GM18868 (cell line): Measurements from ENCODE around the gene ADM.
A peak's percentile ranks its signal among the peaks of the same experiment; 100 is the strongest.

ENCODE experiments used
- ATAC-seq: cut with Tn5 transposase; IDR thresholded peaks from one replicate; pipeline ENCODE4 v1.9.1; 2021; ENCODE audit warnings: mild to moderate bottlenecking, moderate library complexity; ENCODE audit not compliant: unreplicated experiment

Gene ADM

DNA sequence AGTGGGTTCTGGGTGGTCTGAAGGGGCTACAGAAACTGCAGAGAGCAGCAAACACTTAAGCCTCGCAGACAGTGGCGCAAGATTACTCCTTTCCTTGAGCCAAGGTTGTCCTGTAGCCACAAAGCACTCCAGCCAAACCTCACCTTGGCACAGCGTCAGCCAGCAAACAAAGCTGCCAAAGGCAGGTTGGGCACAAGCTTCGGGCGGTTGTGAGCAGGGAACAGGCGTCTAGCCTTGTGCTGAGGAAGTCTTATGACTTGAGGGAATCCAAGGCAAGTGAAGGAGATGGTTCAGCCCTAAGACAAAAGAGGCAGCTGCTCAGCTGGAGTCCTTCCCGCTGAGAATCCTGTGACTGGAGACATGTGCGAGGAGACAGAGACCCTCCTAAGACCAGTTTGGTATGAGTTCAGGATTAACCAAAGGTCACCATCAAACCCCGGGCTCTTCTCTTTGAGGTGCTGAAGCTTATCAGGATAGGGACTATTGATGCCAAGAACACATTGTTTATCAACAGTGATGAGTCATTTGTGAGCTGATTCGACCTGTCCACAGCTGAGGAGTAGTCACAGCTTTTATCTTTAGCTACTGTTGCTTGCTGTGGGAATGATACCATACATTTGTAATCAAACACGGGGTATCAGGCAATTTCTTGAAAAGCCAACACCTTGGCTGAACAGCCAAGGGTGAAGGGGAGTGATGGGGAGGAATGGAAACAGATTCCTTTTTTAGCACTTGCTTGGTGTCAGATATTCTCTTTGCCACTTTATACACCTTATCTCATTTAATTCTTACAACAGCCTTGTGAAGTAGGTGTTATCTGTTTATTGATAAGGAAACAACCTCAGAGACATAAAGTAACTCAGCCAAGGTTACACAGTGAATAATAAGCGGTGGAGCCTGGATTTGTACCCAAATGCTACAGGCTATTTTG lies 4.6 kb downstream of the ADM start:
- no peak for ATAC-seq

DNA sequence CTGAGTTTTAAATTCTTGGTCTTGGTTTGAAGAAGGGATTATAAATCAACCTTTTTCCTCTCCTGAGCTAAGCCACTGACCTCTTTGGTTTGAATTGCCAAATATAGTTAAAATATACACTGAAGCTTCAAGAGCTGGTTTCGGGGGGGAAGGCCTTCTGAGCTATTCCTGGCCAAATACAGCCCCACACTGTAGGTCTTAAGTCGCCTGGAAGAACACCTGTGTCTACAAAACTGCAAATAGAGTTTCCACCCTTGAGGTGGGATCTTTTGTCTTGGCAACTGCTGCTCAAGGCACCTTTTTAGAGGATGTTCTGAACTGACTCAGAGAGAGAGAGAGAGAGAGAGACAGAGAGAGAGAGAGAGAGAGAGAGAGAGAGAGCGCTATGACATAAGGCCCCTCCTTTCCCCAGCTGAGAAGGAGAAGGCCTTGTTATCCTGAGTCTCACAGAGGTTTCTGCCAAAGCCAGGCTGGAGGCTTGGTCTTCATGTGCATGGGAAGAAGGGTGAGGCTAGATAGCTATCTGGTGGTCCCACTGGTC lies 5.5 kb downstream of the ADM start:
- ATAC-seq: no peak

DNA sequence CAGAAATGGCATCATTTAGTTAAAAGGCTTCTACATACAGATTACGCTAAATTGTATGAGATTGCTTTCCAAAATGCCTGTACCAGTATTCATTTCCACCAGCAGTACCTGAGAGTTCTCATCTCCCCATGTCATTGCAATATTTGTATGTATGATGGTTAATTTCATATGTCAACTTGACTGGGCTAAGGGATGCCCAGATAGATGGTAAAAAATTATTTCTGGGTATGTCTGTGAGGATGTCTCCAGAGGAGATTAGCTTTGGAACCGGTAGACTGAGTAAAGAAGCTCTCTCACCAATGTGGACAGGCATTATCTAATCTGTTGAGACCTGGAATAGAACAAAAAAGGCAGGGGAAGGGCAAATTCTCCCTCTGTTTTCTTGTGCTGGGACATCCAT lies 6.9 kb downstream of the ADM start:
- ATAC-seq: no peak

DNA sequence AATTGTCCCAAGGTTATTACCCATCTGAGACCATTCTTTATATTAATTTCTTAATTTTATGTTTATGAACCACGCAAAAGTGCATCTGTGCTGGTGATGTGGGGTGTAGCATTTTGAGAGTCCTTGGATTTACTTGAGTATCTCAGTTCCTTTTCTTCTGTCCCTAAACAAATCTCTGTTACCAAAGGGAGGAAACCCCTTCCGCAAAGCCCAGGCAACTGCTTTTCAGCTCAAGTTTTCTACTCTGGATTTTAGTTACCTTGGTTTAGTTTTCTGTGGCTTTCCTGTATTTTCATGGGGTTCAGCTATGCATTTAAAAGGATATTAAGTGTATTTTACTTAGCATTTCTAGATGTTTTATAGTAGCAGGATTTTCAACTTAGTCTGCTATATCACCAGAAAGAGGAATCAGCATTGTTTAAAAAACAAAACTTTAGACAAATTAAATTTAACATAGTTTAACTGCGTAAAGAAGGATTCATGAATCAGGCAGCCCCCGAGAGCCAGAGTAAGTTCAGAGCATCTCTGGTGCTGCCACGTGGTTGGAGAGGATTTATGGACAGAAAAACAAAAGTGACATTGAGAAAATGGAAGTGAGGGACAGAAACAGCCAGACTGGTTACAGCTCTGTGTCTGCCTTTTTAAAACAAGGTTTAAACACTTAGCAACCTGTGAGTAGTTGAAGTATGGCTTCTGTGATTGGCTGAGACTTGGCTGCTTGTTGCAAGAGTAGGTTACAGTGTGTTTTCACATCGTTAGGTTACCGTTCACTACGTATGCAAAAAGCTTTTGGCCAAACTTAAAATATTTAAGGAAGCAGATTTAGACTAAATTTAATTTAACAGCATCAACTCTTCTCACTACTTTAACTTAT lies 9.6 kb downstream of the ADM start:
- peak; percentile 73 for ATAC-seq

DNA sequence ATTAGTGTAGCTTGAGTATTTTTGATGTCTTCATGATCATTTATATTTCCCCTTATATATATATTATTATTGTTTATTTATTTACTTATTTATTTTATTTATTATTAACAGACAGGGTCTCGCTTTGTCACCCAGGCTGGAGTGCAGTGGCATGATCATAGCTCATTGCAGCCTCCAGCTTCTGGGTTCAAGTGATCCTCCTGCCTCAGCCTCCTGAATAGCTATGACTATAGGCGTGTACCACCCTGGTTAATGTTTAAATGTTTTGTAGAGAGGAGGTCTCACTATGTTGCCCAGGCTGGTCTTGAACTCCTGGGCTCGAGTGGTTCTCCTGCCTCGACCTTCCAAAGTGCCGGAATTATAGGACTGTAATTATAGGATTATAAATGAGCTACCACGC lies 10.2 kb downstream of the ADM start:
- ATAC-seq: no peak

DNA sequence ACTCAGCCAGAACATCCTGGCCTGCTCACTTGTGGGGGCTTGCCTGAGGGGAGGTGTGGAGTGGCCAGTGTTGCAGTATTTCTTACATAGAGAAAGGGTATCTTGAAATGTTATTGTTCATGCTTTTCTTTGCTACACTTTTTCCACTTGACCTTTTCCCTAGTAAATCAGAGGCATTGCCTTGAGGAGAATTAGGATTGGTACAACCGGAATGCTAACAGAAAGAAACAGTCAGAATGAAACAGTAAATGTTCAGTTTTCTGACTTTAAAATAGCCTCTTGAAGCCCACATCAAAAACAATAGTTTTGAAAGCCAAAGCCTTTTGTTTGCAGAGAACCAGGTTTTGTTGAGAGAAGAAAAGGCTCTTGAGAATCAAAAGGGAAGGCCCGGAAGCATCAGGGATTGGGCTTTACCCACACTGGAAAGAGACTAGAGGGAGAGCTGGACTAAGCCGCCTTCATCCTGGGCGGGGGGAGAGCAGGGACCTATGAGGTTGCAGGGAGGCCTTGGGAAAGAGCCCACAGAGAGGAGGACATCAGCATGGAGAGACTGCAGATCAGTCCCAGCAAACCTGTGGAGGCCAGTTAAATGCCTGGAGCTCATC lies 12.4 kb downstream of the ADM start:
- ATAC-seq: peak; percentile 30

DNA sequence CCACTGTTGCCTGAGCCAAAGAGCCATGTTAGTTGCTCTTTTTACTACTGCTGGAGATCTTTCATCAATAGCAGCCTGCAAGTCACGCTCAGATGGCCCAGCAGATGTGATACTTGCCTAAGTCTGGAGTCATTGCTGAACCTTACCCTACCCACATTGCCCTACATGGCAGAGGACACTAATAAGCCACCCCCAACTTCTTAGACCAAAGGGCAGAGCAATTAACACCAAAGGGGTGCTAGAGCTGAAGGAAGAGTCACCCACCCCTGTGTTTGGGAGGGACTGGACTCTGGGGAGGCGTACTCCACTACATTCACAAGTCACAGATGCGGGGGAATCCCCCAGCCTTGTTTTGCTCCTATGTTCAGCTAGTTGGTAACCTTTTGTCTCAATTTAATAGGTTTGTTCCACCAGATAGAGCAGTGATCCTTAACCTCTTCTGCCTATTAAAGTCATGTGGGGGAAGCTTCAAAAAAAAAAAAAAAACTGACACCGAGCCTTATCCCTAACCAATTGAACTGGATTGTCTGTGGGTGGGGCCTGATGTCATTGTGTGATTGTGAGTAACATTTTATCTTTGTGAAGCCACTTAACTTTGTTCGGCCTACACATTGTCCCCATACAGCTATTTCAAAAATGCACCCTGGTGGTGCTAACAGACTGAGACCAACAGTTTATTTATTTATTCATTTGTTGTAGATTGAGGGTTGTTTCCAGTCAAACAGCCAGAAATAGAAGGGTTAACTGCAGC lies 13.1 kb downstream of the ADM start:
- peak; percentile 70 for ATAC-seq

DNA sequence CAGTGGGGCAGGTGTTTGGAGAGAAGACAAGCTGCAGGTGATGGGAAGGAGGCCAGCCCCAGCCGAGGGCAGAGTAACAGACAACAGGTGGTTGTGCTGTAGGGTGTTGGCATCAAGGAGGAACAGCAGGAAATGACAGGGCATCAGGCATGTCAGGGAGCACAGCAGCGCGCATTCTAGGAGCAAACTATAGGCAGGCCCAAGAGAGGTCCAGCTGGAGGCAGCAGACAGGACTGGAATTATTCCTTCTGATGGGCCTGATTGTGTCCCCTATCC lies 13.6 kb downstream of the ADM start:
- no peak for ATAC-seq

DNA sequence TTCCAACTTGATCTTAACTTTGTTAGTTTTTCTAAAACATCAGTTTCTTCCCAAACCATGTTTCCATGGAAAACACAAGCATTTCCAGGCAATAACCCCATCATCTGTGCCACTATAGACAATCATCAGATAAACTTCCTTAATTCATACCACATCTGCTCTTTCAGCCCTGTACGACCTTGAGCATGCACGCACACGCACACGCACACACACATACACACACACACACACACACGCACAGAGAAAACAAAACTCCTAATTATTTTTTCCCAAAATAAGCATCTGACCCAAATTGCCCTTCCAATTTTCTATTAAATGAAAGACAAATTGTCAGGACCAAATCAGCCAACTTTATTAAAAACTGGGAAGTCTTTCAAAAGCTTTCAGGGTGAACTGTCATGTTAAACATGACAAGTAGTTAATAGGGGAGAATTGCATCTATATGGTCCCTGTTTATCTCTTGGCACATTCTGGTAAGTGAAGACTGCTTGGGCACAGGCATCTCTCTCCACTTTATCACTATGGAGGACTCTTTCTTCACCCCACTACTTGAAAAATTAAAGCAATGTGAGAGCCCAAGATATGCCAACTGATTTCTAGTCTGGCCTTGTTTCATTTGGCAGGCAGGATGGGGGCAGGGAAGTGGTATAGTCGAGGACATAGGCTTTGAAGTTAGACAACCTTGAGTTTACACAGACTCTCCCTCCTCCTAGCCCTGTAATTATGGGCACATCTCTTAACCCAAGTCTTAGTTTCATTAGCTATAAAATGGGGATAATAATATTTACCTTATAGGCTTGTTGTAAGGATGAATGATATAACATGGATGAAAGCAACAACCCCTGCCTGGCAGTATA lies 15.1 kb downstream of the ADM start:
- no peak for ATAC-seq

DNA sequence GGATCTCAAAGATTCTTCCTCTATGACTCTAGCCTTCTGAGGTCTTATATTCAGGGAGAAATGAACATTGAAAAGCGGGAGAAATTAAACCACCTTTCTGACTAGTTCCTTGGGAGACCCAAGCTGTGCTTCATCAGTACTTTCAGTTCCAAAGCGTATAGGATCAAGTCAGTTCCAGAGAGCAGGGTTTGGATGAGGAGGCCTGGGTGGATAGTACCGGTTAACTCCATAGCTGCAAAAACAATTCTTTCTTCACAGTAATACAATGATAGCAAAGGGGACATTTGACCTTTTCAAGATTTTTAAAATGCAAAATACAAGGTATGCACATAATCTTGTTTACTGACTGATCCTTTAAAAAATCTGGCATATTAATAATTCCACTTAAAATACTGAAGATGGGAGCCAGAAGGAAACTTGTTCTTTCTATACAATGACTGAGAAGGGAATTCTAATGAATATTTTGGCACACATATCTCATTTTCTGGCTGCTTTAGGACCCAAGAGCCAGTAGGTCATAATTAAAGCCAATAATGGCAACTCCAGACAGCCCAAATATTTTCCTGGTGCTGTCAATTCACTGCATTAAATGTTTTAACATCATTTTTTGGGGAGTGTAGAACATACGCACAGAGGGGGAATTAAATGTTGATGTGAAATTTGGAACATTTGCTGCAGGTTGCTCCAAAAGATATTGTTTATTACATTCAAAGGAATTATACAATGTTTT lies 16.0 kb downstream of the ADM start:
- ATAC-seq: no peak

DNA sequence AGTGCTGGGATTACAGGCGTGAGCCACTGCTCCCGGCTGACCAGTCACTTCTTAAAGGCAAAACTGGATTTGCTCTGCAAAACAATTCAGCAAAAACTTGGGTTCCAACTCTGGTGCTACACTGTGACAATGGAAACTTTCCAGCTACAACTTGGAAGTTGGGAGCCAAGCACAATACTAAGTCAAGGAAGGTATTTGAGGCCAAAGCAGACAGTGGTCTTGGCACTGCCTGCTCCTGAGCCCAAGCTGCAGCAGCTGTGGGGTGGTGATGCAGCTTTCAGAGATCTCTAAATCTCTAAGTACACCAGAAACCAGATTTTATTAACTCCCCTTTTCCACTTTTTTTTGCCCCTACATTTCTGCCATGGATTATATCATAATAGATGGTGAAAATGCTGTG lies 17.5 kb downstream of the ADM start:
- ATAC-seq: no peak

DNA sequence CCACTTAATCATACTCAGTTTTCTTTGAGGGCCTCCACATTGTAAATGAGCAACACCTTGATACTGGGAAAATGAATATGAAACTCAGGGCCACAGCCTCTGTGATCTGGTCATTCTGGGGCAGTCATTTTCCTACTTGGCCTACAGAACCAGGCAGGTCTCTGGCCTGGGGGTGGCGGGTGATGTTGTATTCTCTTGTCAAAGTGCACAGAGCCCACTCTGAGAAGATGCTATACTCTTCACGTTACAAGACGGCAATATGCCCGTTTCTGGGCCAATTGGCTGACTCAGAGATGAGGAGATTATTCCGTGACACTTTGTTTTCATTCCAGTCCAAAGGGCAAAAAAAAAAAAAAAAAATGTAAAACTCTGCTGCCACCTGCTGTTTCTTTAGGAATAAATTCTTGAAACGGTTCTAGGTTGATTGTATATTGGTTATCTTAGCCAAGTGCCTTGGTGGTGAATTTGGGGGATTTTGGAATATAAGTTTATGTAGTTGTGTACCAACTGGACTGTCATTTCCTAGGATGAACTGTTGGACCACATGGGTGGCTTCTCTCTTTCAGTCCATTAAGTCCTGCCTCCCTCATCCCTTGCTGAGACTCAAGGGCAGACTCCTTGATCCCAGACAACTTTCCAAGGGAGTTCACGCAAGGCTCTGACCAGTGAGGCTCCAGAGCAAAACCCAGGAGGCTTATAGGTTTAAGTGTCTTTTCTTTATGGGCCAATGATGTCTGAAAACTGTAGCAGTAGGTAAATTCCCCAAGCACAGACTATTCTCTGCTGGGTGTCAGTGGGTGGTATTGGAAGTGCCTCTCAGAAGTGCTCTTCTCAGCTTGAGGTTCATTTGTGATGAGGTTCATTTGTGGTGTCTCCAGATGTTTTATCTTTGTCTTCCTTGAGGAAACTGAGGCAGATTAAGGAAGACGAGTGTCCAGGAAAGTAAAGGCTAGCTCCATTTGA lies 18.2 kb downstream of the ADM start:
- peak; percentile 45 for ATAC-seq

DNA sequence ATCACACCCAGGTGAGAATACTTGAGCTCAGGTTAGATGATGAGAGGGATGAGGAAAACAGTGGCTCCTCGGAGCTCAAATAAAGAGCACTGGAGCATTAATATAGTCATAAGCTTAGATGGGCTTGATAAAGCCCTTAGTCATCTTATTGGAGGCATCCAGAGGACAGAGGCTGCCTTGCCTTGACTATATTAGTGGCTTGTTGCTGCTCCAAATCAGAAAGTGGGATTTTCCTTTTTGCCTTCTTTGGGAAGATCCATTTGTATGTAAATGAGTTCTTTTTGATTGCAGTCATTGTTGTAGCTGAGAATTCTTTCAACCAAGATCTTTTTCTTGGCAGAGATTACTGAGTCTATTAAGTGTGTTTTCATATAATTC lies 18.9 kb downstream of the ADM start:
- ATAC-seq: no peak

DNA sequence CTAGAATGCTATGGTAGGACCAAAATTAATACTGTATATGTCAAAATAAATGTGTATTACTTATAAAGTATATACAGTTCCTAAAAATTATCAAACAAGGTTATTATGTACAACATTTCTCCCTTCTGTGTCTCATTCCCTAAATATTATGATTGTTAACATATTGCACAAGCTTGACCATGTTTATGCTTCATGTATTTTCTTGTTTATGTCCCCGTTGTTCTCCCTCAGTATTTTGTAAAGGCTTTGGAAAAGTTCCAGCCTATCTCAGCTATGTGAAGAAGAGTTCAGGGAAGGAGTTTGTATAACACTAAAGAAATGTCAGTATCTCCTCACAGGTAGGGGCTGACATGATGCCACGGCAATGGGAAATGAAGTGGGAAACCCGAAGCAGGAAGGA lies 19.6 kb downstream of the ADM start:
- no peak for ATAC-seq

DNA sequence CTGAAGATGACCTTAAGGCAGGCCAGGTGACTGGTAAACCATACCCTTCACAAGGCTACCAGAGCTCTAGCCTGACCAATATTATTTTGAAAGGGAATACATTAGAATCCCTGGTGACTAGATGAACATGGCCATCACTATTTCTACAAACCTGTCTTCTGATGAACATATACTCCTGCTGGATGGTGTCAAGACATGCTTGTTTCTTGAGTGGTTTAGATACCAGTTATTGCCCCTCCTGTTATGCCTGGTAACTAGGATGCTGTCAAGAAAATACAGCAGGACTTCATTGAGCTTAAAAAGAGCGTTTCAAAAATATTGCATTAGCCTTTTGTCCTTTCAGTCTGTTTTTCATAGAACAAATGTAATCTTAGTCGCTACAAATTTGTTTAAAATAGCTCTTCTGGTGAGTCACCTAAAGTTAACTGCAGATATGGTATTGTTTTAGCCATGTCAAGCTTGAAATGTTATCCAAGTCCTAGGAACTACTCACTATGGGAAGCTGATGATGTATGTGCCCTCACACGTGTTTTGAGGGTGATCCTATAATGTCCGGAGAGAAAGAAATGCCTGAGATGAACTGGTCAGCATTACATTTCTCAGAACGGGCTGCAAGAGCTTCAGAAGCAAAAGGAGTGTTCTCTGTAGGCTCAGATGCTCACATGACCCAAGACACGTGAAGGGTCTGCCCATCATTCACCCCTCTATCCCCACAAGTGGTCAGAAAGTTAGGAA lies 20.6 kb downstream of the ADM start:
- ATAC-seq: no peak

DNA sequence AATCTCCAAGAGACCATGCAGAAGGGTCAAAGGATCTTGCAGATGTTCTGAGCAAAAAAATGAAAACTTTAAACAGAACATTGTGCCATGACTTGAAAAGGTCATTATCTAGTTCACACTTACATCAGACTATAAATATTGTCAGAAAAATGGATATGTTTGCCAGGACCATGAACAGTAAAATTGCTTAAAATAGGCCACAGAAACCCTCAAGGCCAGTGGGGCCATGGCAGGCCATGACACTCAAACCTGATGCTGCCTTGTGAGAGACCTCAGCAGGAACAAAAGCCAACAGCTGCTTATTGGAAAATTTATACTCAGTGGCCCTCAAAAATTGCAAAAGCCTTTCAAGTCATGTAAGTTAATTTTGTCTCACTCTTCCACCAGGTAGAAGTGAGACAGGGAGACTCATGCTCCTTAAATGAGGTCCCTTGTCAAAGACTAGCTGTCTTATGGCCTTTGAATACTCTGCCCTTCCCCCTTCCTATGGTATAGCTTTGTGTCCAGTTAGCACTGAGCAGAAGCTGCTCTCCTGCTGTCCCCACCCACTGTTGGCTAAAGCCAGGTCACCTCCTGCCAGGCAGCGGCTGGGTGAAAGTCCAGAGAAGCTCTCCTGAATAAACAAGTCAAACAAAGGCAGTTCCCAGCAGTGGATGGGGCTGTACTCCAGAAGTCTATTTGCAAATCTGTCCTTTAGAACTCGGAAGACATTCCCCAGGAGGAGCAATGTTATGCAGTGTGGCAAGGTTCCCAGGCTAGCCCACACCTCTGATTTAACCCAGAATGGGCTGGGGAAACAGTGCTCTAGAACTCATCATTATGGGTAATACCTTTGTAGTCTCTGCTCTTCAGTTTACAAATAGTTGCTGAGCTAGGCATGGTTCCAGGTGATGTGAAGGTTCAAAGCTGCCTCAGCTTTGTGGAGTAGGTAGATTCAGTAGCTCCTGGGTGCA lies 21.4 kb downstream of the ADM start:
- ATAC-seq: no peak
